ENCODE results near the gene VSIG10. TPM values are rescaled to one million over a fixed set of nuclear protein-coding genes. Genes with fewer than 3 reads are reported as not detected.
A peak's percentile ranks its signal among the peaks of the same experiment; 100 is the strongest.
"Not testable (repeated sequence)": the region's sequence is repeated elsewhere in the genome, so short reads cannot be mapped to it uniquely, and the experiment has no call there.

The VSIG10 gene
- polyA plus RNA-seq, 4 donors: 17.6 to 34.5 (median 27.5) TPM

- DNase-seq (ENCODE audit: low read depth in 4 of 4, low spot score in 2 of 4): no peak
These were observed 68.4 kb downstream of the VSIG10 start for GRCh38 chr12:118035190-118036041.

- DNase-seq (ENCODE audit: low read depth in 4 of 4, low spot score in 2 of 4): no peak
These were observed 69.2 kb downstream of the VSIG10 start for GRCh38 chr12:118034429-118035189.

- DNase-seq (ENCODE audit: low read depth in 4 of 4, low spot score in 2 of 4): no peak
These were observed 69.9 kb downstream of the VSIG10 start for GRCh38 chr12:118033902-118034301.

- no peak for DNase-seq (ENCODE audit: low read depth in 4 of 4, low spot score in 2 of 4)
These were observed 70.5 kb downstream of the VSIG10 start for GRCh38 chr12:118033323-118033722.

- DNase-seq (ENCODE audit: low read depth in 4 of 4, low spot score in 2 of 4): no peak
These were observed 71.6 kb downstream of the VSIG10 start for GRCh38 chr12:118032188-118032587.

GRCh38 chr12:118029166-118029565, 74.6 kb downstream of the VSIG10 start:
- no peak for DNase-seq (ENCODE audit: low read depth in 4 of 4, low spot score in 2 of 4)

GRCh38 chr12:118025168-118025567, 78.6 kb downstream of the VSIG10 start:
- DNase-seq (ENCODE audit: low read depth in 4 of 4, low spot score in 2 of 4): no peak

- no peak for DNase-seq (ENCODE audit: low read depth in 4 of 4, low spot score in 2 of 4)
These were observed 80.4 kb downstream of the VSIG10 start for GRCh38 chr12:118023301-118023860.

GRCh38 chr12:118022728-118023109, 81.1 kb downstream of the VSIG10 start:
- DNase-seq (ENCODE audit: low read depth in 4 of 4, low spot score in 2 of 4): no peak

- DNase-seq (ENCODE audit: low read depth in 4 of 4, low spot score in 2 of 4): not testable (repeated sequence)
These were observed 81.6 kb downstream of the VSIG10 start for GRCh38 chr12:118022097-118022727.

- no peak for DNase-seq (ENCODE audit: low read depth in 4 of 4, low spot score in 2 of 4)
These were observed 83.8 kb downstream of the VSIG10 start for GRCh38 chr12:118020036-118020435.

- no peak for DNase-seq (ENCODE audit: low read depth in 4 of 4, low spot score in 2 of 4)
These were observed 85.9 kb downstream of the VSIG10 start for GRCh38 chr12:118017926-118018325.

GRCh38 chr12:118016424-118017264, 87.2 kb downstream of the VSIG10 start, which contains the start of gene RFC5:
RFC5 (plus strand) TSS chr12:118016703; CDS start chr12:118016828, 125 bp downstream.
- peak; percentile 89 to 97 (median 94) for DNase-seq (ENCODE audit: low read depth in 4 of 4, low spot score in 2 of 4)

GRCh38 chr12:118015944-118016343, 87.9 kb downstream of the VSIG10 start:
- no peak for DNase-seq (ENCODE audit: low read depth in 4 of 4, low spot score in 2 of 4)

GRCh38 chr12:118015306-118015705, 88.5 kb downstream of the VSIG10 start:
- no peak for DNase-seq (ENCODE audit: low read depth in 4 of 4, low spot score in 2 of 4)

Other genes starting within 250 kb of the VSIG10 start
- gene KSR2, start 135.0 kb downstream of the VSIG10 start, polyA plus RNA-seq (ENCODE audit: insufficient read length in 4 of 4): under 1 TPM; 0.54 to 0.99 (median 0.78) TPM
- gene RFC5, start 87.3 kb downstream of the VSIG10 start, polyA plus RNA-seq (ENCODE audit: insufficient read length in 4 of 4): 10 to 100 TPM; 34.7 to 39.6 (median 36.6) TPM
- gene WSB2, start 42.8 kb downstream of the VSIG10 start, polyA plus RNA-seq (ENCODE audit: insufficient read length in 4 of 4): 10 to 100 TPM; 50.3 to 52.2 (median 51.6) TPM
- gene PEBP1, start 32.1 kb upstream of the VSIG10 start, polyA plus RNA-seq (ENCODE audit: insufficient read length in 4 of 4): 100 to 1,000 TPM; 268 to 353 (median 333) TPM

Data from left renal cortex interstitium (tissue), 4 donors.